HG03045 (cell line): Measurements from ENCODE around the gene HDAC10.

ENCODE experiments used
- ATAC-seq: cut with Tn5 transposase; IDR thresholded peaks from one replicate; pipeline ENCODE4 v1.9.1; 2021; ENCODE audit warnings: mild to moderate bottlenecking, moderate library complexity; ENCODE audit not compliant: unreplicated experiment

The HDAC10 gene

GRCh38 chr22:50204571-50204970 lies 46.5 kb downstream of the HDAC10 start:
- no peak for ATAC-seq

DNA sequence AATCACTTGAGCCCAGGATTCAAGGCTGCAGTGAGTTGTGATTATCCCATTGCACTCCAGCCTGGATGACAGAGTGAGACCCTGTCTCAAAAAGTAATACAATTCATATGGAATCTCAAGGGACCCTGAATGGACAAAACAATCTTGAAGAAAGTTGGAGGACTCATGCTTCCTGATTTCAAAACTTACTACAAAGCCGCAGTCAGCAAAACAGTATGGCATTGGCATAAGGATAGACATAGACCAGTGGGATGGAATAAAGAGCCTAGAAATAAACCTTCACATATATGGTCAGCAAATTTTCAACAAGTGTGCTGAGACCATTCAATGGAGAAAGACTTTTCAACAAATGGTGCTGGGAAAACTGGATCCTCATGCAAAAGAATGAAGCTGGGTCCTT lies 47.8 kb downstream of the HDAC10 start:
- ATAC-seq: no peak

DNA sequence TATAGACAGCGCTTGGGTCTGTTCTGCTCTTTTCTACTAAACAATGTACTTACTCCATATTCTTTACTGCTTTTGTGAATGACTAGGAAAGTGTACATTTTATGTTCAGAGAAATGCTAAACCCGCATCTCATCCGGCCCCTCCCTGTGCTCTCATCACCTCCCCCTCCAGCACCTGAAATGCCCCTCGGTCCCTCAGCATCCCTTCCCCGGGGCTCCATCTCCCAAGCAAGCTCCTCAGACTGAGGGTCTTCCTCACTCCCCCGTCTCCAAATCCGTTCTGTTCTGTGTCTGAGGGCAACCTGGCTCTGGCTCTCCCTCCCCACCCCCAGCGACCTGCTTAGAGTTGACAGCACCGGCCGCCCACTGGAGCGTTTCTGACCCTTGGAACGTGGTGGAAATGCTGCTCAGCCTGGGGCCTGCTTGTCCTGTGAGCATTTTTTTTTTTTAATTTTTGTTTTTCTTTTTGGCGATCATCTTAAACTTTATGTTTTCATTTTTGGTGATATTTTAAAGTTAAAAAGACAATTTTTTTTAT lies 48.9 kb downstream of the HDAC10 start:
- ATAC-seq: no peak

DNA sequence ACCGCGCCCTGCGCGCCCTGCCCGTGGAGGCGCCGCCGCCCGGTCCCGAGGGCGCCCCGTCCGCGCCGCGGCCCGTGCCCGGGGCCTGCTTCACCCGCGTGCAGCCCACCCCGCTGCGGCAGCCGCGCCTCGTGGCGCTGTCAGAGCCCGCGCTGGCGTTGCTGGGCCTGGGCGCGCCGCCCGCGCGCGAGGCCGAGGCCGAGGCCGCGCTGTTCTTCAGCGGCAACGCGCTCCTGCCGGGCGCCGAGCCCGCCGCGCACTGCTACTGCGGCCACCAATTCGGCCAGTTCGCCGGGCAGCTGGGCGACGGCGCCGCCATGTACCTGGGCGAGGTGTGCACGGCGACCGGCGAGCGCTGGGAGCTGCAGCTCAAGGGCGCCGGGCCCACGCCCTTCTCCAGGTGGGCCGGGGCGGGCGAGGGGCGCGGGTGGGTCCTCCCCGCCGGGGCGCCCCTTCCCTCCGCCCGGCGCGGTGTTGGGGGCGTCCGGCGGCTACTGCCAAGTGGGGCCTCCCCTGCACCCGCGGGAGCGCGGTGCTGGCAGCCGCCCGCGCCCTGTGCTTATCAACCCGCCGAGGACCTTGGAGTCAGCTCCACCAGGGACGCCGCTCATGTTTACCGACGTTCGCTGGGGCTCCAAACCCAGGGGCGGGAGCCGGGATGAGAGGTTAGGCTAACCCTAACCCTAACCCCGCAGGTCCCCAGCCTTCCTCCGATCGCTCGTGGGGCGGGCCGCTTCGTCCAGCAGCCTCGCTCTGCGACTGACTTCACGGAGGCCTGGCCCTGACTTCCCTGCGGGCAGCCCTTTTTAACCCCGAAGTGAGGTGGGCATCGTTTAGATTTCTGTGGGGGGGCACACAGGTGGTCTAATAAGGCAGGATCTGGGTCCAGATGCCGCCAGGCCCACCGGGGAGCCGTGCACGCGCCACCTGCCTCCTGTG lies 49.6 kb downstream of the HDAC10 start:
- peak; percentile 12 for ATAC-seq

DNA sequence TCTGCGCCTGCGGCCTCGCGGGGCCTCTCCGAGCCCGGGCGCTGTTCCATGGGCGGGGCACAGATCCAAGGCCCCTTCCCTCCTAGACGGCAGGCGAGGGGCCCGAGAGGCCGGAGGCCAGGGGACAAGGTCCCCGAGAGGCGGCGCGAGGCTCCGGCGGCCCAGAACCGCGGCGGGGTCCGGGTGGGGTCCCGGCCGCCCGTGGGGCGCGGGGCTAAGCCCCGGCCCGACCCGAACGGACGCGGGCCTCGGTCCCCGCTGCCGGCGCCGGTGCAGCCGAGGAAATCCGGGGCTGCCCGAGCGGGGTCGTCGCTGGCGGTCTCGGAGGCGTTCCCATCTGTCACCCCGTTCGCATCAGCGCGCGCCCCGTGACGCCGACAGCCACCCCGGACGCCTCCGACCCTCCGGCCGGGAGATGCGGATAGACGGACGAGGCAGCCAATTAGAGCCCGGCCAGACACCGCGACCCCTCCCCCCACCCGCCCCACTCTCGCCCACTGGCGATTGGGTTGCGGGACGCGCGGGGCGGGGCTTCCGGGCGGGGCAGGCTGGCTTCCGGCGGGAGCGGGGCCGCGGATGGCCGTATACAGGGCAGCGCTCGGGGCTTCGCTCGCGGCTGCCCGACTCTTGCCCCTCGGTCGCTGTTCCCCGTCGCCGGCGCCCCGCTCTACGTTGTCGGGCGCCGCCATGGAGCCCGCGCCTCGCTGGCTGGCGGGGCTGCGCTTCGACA lies 50.4 kb downstream of the HDAC10 start, which contains the start of gene SELENOO:
SELENOO (plus strand) TSS at position 551 of the 730 bp plus-strand sequence; CDS start at position 577, 26 bp downstream.
- peak; percentile 70 for ATAC-seq

- no peak for ATAC-seq
Measured at GRCh38 chr22:50199829-50200460, 51.1 kb downstream of the HDAC10 start.

GRCh38 chr22:50199251-50199721 lies 51.8 kb downstream of the HDAC10 start:
- ATAC-seq: no peak

GRCh38 chr22:50198624-50199017 lies 52.4 kb downstream of the HDAC10 start:
- no peak for ATAC-seq

- ATAC-seq: no peak
Measured at GRCh38 chr22:50197856-50198623, 53.0 kb downstream of the HDAC10 start.

- no peak for ATAC-seq
Measured at GRCh38 chr22:50197000-50197800, 53.9 kb downstream of the HDAC10 start.

- ATAC-seq: no peak
Measured at GRCh38 chr22:50196256-50196655, 54.8 kb downstream of the HDAC10 start.
